OCI-LY1 (cell line): ENCODE results near the gene CEP112.

Experiments used
- CTCF ChIP-seq: fragments of 200-600 bp; sonication (generic), shearing (Covaris generic); IDR thresholded peaks from 2 replicates; pipeline ENCODE4 v1.5.1; 2017; ENCODE audit warnings: mild to moderate bottlenecking, antibody characterized with exemption, low read length, moderate library complexity, mixed read lengths
- EZH2 ChIP-seq: fragments of 200-600 bp; sonication (generic), shearing (Covaris generic); IDR thresholded peaks from 2 replicates; pipeline ENCODE4 v1.8.0; 2017; ENCODE audit warnings: borderline replicate concordance, mixed run types, mild to moderate bottlenecking, antibody characterized with exemption, low read length, moderate library complexity, mixed read lengths

- TF ChIP-seq CTCF (no peak), EZH2 (no peak)
These were observed 173.1 kb downstream of the CEP112 start for GRCh38 chr17:66018786-66019185.
